Endodermal cell (in vitro differentiated cells): ENCODE measurements around the gene PDHA1. TPM values are rescaled to one million over a fixed set of nuclear protein-coding genes. Genes with fewer than 3 reads are reported as not detected.

Experiments
- DNase-seq: peaks from one replicate; pipeline ENCODE4 v3.0.0-alpha.2; 2017
- H3K27ac ChIP-seq: 2 replicates; pipeline ENCODE4 v1.5.1; 2013; ENCODE audit warnings: mild to moderate bottlenecking, low read depth, low read length, moderate library complexity
- H3K27me3 ChIP-seq: 2 replicates; pipeline ENCODE4 v1.6.1; 2013; ENCODE audit warnings: mild to moderate bottlenecking, low read length, moderate library complexity; ENCODE audit not compliant: insufficient read depth, control insufficient read depth, poor library complexity, severe bottlenecking
- H3K36me3 ChIP-seq: 2 replicates; pipeline ENCODE4 v1.7.0; 2013; ENCODE audit warnings: mild to moderate bottlenecking, low read length, moderate library complexity; ENCODE audit not compliant: control insufficient read depth, insufficient read depth
- H3K4me1 ChIP-seq: one replicate; pipeline ENCODE4 v1.7.0; 2013; ENCODE audit warnings: low read length; ENCODE audit not compliant: control insufficient read depth, insufficient read depth
- H3K4me3 ChIP-seq: 2 replicates; pipeline ENCODE4 v1.5.1; 2013; ENCODE audit warnings: mild to moderate bottlenecking, low read length, moderate library complexity
- H3K9ac ChIP-seq: 2 replicates; pipeline ENCODE4 v1.6.1; 2013; ENCODE audit warnings: mild to moderate bottlenecking, low read length, moderate library complexity; ENCODE audit not compliant: poor library complexity, severe bottlenecking; ENCODE audit errors: extremely low read depth
- H3K9me3 ChIP-seq: 2 replicates; pipeline ENCODE4 v1.6.1; 2013; ENCODE audit warnings: mild to moderate bottlenecking, low read length, moderate library complexity; ENCODE audit not compliant: control insufficient read depth
- H3K27ac Mint-ChIP-seq: 2 replicates; pipeline ENCODE4 v1.8.0; 2020; ENCODE audit warnings: mixed read lengths
- H3K27me3 Mint-ChIP-seq: 2 replicates; pipeline ENCODE4 v1.8.0; 2021; ENCODE audit warnings: mild to moderate bottlenecking, mixed read lengths; ENCODE audit not compliant: insufficient read depth
- H3K36me3 Mint-ChIP-seq: 2 replicates; pipeline ENCODE4 v1.8.0; 2020; ENCODE audit warnings: low read depth, mixed read lengths
- H3K4me1 Mint-ChIP-seq: 2 replicates; pipeline ENCODE4 v1.8.0; 2020; ENCODE audit warnings: mixed read lengths
- H3K4me3 Mint-ChIP-seq: 2 replicates; pipeline ENCODE4 v1.8.0; 2020; ENCODE audit warnings: mild to moderate bottlenecking, moderate library complexity, mixed read lengths
- H3K9me3 Mint-ChIP-seq: 2 replicates; pipeline ENCODE4 v1.8.0; 2020; ENCODE audit warnings: mild to moderate bottlenecking, mixed read lengths
- WGBS, 2 experiments: methylation state at CpG; one replicate each; pipeline versions ENCODE4 v1.1.5 to v1.1.7; 2013; ENCODE audit warnings: missing lambda C conversion rate in 2 of 2, mixed read lengths in 1 of 2; ENCODE audit not compliant: insufficient coverage in 1 of 2, insufficient read length in 1 of 2; 5-methylcytosine and 5-hydroxymethylcytosine counted together
- total RNA-seq, 2 donors: library from RNA; stranded (reverse); fragmentation: NEBNext Ultra II Directional in 1 of 2; extraction: Animal tissue kit (Norgen Biotek cat#: 25700) in 1 of 2; gene quantifications; 2 replicates in 1 of 2; 3 replicates in 1 of 2; pipeline ENCODE4 v1.2.1, GENCODE V29; 2021
- TF ChIP-seq, protein P1 (sequence below): fragments of 200-600 bp; sonication (generic); conservative IDR thresholded peaks from 2 replicates; pipeline ENCODE4 v1.5.0; 2021; ENCODE audit warnings: antibody characterized with exemption, mild to moderate bottlenecking

The PDHA1 gene
- total RNA-seq, 2 donors from 2014 or later: 341 to 362 TPM

DNA sequence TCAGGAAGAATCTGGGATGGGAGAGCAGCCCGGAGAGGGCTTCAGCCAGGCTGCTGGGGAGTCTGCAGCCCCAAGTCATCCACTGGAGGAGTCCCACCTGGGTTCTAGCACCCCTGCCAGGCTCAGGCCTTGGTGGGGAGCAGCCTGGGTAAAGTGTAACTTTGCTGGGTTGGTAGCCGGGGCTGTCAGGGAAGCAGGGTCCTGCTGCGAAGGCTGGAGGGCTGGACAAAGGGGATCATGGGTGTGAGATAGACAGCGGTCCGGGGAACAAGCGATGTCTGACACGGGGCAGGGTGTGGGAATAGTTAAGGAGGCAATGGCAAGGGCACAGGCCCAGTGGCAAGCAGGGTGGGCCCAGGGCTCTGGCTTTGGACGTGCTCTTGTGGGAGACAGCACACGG is 37.6 kb downstream of the PDHA1 start:
- Histone ChIP-seq H3K9ac (no peak overlapping the region), H3K4me1 (no peaks in the 10 kb centered on the region), H3K4me3 (no peak overlapping the region), H3K27ac (no peak overlapping the region), H3K9me3 (no peaks in the 10 kb centered on the region), H3K36me3 (no peaks in the 10 kb centered on the region), H3K27me3 (no peaks in the 10 kb centered on the region)
- H3K27me3 Mint-ChIP-seq: no peaks in the 10 kb centered on the region
- H3K36me3 Mint-ChIP-seq: peaks cover 3% of the 10 kb centered on the region
- no peaks in the 10 kb centered on the region for H3K4me1 Mint-ChIP-seq
- DNase-seq: no peak
- H3K27ac Mint-ChIP-seq: no peak overlapping the region
- peaks cover 64% of the 10 kb centered on the region for H3K9me3 Mint-ChIP-seq
- TF ChIP-seq, protein P1, sequence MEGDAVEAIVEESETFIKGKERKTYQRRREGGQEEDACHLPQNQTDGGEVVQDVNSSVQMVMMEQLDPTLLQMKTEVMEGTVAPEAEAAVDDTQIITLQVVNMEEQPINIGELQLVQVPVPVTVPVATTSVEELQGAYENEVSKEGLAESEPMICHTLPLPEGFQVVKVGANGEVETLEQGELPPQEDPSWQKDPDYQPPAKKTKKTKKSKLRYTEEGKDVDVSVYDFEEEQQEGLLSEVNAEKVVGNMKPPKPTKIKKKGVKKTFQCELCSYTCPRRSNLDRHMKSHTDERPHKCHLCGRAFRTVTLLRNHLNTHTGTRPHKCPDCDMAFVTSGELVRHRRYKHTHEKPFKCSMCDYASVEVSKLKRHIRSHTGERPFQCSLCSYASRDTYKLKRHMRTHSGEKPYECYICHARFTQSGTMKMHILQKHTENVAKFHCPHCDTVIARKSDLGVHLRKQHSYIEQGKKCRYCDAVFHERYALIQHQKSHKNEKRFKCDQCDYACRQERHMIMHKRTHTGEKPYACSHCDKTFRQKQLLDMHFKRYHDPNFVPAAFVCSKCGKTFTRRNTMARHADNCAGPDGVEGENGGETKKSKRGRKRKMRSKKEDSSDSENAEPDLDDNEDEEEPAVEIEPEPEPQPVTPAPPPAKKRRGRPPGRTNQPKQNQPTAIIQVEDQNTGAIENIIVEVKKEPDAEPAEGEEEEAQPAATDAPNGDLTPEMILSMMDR: no peak
- no peak overlapping the region for H3K4me3 Mint-ChIP-seq
- 90 to 92% methylated on average over 4 to 9 of the region's 9 CpGs for WGBS, 2 experiments

DNA sequence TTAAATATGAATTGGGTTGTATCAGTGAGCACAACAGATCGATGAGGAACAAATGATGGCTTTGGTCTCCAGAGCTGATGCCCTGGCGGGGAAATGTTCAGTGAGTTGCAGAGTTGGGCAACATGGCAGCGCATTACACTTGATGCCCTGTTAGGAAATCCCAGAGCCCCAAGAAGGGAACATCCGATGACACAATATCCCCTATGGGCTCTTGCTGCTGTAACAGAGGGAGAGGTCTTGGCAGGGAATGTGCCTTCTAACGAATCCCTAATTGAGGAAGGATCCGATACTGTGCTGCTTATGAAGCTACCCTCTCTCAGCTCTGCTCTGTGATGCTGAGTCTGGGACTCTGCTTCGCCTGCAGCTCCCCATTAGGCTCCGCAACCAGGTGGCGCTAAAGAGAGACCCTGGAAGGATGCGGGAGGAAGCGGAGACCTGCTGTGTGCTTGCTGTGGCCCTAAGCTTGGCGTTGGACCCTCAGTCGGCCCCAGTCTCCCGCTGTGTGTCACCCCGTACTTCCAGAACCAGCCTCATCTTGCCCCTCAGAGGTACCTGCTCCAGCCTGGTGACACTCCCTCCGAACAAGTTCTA is 38.9 kb downstream of the PDHA1 start:
- TF ChIP-seq, protein P1: peak; percentile 75
- no peak overlapping the region for H3K4me3 ChIP-seq
- no peaks in the 10 kb centered on the region for H3K27me3 ChIP-seq
- H3K36me3 ChIP-seq: no peaks in the 10 kb centered on the region
- Mint-ChIP-seq H3K9me3 (peaks cover 63% of the 10 kb centered on the region), H3K4me3 (no peak overlapping the region), H3K36me3 (peaks cover 3% of the 10 kb centered on the region), H3K27ac (no peak overlapping the region), H3K4me1 (no peaks in the 10 kb centered on the region), H3K27me3 (no peaks in the 10 kb centered on the region)
- whole genome bisulfite sequencing, 2 experiments: 31 to 33% methylated on average over 5 to 16 of the region's 16 CpGs
- no peaks in the 10 kb centered on the region for H3K9me3 ChIP-seq
- H3K4me1 ChIP-seq: no peaks in the 10 kb centered on the region
- peak; percentile 91 for DNase-seq
- H3K9ac ChIP-seq: no peak overlapping the region
- H3K27ac ChIP-seq: no peak overlapping the region

DNA sequence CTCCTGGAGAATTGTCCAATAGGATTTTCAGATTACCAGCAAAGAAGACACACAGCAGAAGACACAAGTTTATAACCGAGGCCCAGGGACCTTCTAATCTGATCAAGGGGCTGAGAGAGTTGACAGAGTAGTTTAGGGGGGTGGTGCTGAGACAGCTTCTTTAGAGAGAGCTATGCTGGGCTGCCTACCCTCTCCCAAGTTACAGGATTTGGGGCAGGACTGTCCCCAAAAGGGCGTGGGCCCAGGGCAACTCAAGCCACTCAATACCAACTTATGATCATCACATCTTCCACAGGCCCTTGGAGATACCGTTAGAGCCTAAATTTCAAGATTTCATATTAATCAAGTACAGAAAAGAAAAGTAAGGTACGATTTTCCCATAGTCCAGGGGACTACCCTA is 43.0 kb downstream of the PDHA1 start:
- Histone ChIP-seq H3K4me3 (no peak overlapping the region), H3K27ac (no peak overlapping the region), H3K9ac (no peak overlapping the region), H3K36me3 (no peaks in the 10 kb centered on the region), H3K27me3 (no peaks in the 10 kb centered on the region), H3K9me3 (no peaks in the 10 kb centered on the region), H3K4me1 (no peaks in the 10 kb centered on the region)
- 78% methylated on average over 4 of the region's 4 CpGs; no CpG with 5 or more reads in 1 of the 2 experiments for WGBS, 2 experiments
- DNase-seq: no peak
- Mint-ChIP-seq H3K4me1 (peaks cover 4% of the 10 kb centered on the region), H3K27me3 (no peaks in the 10 kb centered on the region), H3K36me3 (no peaks in the 10 kb centered on the region), H3K4me3 (no peak overlapping the region), H3K9me3 (peaks cover 58% of the 10 kb centered on the region), H3K27ac (no peak overlapping the region)
- TF ChIP-seq, protein P1: no peak
